Parathyroid adenoma (tissue), 2 donors: ENCODE measurements around the gene DPT.

Experiments used
- H2AFZ ChIP-seq: fragments of 300-600 bp; sonication (generic); one replicate; pipeline ENCODE4 v1.7.0; 2017; ENCODE audit warnings: antibody characterized with exemption, mild to moderate bottlenecking
- H3K27ac ChIP-seq: fragments of 300-600 bp; sonication (generic); one replicate; pipeline ENCODE4 v1.7.0; 2017
- H3K27me3 ChIP-seq: fragments of 300-600 bp; sonication (generic); one replicate; pipeline ENCODE4 v1.7.0; 2017; ENCODE audit warnings: low read length; ENCODE audit not compliant: control insufficient read depth, insufficient read depth
- H3K36me3 ChIP-seq: fragments of 300-600 bp; sonication (generic); one replicate; pipeline ENCODE4 v1.7.0; 2017; ENCODE audit warnings: low read length; ENCODE audit not compliant: control insufficient read depth, insufficient read depth
- H3K4me1 ChIP-seq: fragments of 300-600 bp; sonication (generic); one replicate; pipeline ENCODE4 v1.7.0; 2017; ENCODE audit warnings: control low read depth
- H3K4me2 ChIP-seq: fragments of 300-600 bp; sonication (generic); one replicate; pipeline ENCODE4 v1.7.0; 2017; ENCODE audit warnings: low read length
- H3K4me3 ChIP-seq: fragments of 300-600 bp; sonication (generic); one replicate; pipeline ENCODE4 v1.7.0; 2017; ENCODE audit warnings: low read depth, low read length
- H3K79me2 ChIP-seq: fragments of 300-600 bp; sonication (generic); one replicate; pipeline ENCODE4 v1.7.0; 2017; ENCODE audit warnings: control low read depth
- H3K9ac ChIP-seq: fragments of 300-600 bp; sonication (generic); one replicate; pipeline ENCODE4 v1.7.0; 2017; ENCODE audit warnings: mild to moderate bottlenecking
- H3K9me3 ChIP-seq: fragments of 300-600 bp; sonication (generic); one replicate; pipeline ENCODE4 v1.7.0; 2017; ENCODE audit warnings: low read length; ENCODE audit not compliant: control insufficient read depth
- TF ChIP-seq, protein P1 (sequence below): fragments of 300-600 bp; sonication (generic); IDR thresholded peaks from one replicate; pipeline ENCODE4 v1.7.0; 2017; ENCODE audit warnings: antibody characterized with exemption, mild to moderate bottlenecking
- donor health status: primary hyperparathyroidism.

The DPT gene

DNA sequence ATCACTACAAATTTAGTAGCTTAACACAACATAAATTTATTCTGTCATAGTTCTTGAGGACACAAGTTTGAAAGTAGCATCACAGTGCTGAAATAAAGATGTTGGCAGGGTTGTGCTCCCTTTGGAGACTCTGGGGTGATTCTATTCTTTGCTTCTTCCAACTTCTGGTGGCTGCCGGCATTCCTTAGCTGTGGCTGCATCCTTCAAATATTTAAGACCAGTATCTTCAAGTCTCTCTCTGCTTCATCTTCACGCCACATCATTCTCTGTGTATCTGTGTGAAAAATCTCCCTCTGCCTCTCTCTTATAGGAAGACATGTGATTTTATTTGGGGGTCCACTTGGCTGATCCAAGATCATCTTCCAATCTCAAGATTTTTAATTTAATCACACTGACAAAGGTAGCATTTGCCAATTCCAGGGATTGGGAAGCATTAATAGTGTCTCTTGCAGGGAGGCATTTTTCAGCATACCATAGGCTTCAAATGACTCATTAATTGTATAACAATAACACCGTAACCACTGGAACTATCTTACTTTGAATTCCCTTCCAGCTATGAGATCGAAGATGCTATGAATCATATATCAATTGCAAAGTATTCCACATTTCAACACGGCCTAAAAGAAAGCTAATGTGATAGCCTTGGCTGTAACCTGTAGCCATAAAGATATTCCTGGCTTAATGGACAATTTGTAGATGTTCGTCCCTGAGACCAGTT, 74.6 kb downstream of the DPT start:
- Histone ChIP-seq H3K79me2 (no peaks in the 10 kb centered on the region), H3K9ac (no peak overlapping the region), H3K4me3 (no peak overlapping the region), H3K27ac (no peak overlapping the region), H3K9me3 (no peaks in the 10 kb centered on the region), H3K27me3 (no peaks in the 10 kb centered on the region), H3K4me2 (no peak overlapping the region), H3K4me1 (no peaks in the 10 kb centered on the region), H3K36me3 (no peaks in the 10 kb centered on the region), H2AFZ (no peak overlapping the region)
- TF ChIP-seq, protein P1, sequence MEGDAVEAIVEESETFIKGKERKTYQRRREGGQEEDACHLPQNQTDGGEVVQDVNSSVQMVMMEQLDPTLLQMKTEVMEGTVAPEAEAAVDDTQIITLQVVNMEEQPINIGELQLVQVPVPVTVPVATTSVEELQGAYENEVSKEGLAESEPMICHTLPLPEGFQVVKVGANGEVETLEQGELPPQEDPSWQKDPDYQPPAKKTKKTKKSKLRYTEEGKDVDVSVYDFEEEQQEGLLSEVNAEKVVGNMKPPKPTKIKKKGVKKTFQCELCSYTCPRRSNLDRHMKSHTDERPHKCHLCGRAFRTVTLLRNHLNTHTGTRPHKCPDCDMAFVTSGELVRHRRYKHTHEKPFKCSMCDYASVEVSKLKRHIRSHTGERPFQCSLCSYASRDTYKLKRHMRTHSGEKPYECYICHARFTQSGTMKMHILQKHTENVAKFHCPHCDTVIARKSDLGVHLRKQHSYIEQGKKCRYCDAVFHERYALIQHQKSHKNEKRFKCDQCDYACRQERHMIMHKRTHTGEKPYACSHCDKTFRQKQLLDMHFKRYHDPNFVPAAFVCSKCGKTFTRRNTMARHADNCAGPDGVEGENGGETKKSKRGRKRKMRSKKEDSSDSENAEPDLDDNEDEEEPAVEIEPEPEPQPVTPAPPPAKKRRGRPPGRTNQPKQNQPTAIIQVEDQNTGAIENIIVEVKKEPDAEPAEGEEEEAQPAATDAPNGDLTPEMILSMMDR: no peak

DNA sequence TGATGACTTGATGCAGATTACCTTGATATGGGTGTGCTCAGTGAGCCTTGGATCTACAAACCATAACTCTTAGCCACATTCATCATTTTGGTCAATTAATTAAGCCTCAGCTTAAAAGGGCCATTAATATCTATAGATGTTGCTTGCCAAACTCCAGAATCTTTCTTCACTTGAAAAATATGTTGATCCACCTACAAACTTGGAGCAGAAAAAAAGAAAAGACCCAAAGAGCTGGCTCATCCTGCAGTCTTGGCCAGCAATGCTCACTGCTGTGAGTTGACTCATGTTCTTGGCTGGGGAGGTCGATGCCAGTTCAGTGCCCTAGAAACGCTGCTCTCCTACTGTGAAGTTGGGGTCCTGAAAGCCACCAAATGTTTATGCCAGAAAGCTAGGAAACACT, 75.4 kb downstream of the DPT start:
- H3K36me3 ChIP-seq: no peaks in the 10 kb centered on the region
- no peaks in the 10 kb centered on the region for H3K27me3 ChIP-seq
- no peak overlapping the region for H2AFZ ChIP-seq
- H3K79me2 ChIP-seq: no peaks in the 10 kb centered on the region
- H3K4me3 ChIP-seq: no peak overlapping the region
- TF ChIP-seq, protein P1: no peak
- no peak overlapping the region for H3K9ac ChIP-seq
- no peaks in the 10 kb centered on the region for H3K9me3 ChIP-seq
- H3K4me2 ChIP-seq: no peak overlapping the region
- H3K4me1 ChIP-seq: no peaks in the 10 kb centered on the region
- H3K27ac ChIP-seq: no peak overlapping the region

DNA sequence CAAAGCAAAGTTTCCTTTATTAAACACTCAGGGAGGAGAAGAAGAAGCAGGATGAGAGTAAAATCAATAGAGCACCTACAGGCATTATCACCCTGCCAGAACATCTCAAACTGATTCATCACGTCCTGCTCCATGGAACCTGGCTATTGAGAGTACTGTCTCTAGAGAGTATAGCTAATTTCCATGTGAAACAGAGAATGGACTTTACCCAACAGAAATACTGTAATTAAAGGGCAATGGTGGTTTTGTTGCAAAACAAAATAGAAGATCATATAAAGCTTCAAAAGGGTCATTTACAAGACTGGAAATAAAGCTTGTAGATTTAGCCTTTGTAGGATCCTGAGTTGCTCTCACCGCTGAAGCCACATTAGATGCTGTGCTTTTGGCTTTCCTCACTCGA, 83.3 kb downstream of the DPT start:
- H3K9me3 ChIP-seq: no peaks in the 10 kb centered on the region
- TF ChIP-seq, protein P1: no peak
- H3K27ac ChIP-seq: no peak overlapping the region
- no peak overlapping the region for H3K4me2 ChIP-seq
- no peak overlapping the region for H3K4me3 ChIP-seq
- H3K9ac ChIP-seq: no peak overlapping the region
- H3K36me3 ChIP-seq: no peaks in the 10 kb centered on the region
- H3K79me2 ChIP-seq: no peaks in the 10 kb centered on the region
- no peak overlapping the region for H2AFZ ChIP-seq
- no peaks in the 10 kb centered on the region for H3K4me1 ChIP-seq
- H3K27me3 ChIP-seq: no peaks in the 10 kb centered on the region
